BLaER1 (cell line): ENCODE data around the gene P2RY10.

Source experiments
- H3K27ac ChIP-seq: shearing (Covaris generic); formaldehyde crosslinking; 2 replicates; pipeline ENCODE4 v1.8.1; 2022
- H3K27me3 ChIP-seq: shearing (Covaris generic); formaldehyde crosslinking; 2 replicates; pipeline ENCODE4 v1.8.1; 2022
- H3K36me3 ChIP-seq: shearing (Covaris generic); formaldehyde crosslinking; 2 replicates; pipeline ENCODE4 v1.8.1; 2022
- H3K4me1 ChIP-seq: shearing (Covaris generic); formaldehyde crosslinking; 2 replicates; pipeline ENCODE4 v1.8.1; 2022
- H3K4me2 ChIP-seq: shearing (Covaris generic); formaldehyde crosslinking; 2 replicates; pipeline ENCODE4 v1.8.1; 2022
- H3K4me3 ChIP-seq: shearing (Covaris generic); formaldehyde crosslinking; 2 replicates; pipeline ENCODE4 v1.8.1; 2022
- H3K9ac ChIP-seq: shearing (Covaris generic); formaldehyde crosslinking; 2 replicates; pipeline ENCODE4 v1.8.1; 2022
- H3K9me3 ChIP-seq: shearing (Covaris generic); formaldehyde crosslinking; 2 replicates; pipeline ENCODE4 v1.8.1; 2022
- H4K20me1 ChIP-seq: shearing (Covaris generic); formaldehyde crosslinking; 2 replicates; pipeline ENCODE4 v1.8.1; 2022
- Cebpa-rat ChIP-seq: shearing (Covaris generic); IDR thresholded peaks from 2 replicates; pipeline ENCODE4 v1.8.1; 2022

P2RY10 gene, protein sequence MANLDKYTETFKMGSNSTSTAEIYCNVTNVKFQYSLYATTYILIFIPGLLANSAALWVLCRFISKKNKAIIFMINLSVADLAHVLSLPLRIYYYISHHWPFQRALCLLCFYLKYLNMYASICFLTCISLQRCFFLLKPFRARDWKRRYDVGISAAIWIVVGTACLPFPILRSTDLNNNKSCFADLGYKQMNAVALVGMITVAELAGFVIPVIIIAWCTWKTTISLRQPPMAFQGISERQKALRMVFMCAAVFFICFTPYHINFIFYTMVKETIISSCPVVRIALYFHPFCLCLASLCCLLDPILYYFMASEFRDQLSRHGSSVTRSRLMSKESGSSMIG

DNA sequence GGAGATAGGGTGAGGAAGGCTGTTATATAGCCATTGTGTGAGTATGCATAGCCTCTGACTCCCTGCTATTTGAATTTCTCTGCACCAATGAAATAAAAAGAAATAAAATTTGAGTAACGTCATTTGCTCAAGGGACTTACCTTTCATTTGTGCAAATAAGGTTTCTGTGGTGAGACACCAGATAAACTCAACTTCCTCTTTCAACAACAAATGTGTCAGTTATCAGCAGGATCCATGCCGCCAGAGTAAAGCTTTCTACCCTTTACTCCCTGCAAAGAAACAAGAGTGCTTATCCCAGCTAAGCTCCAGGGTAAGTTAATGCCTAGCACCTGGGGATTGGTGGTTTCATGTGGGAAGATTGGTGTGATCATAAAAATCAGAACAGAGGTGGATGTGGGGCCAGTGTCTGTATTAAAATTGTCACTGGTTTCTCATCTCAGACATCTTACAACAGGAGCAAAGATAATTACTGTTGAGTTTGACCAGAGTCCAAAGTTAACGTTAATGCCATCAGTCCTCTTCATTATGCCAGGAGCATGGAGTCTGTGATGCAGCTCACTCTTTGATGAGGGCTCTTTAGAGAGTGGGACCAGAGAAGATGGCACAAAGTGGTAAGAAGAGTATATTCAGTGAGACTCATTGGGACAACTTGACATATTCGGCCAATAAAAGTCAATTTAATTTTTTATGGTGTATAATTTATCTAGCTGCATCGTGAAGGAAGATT lies at the start of gene P2RY10:
P2RY10 (plus strand) TSS at position 206 of the 727 bp plus-strand sequence. CDS start 15,130 bp downstream, outside the sequence.
- Histone ChIP-seq H3K4me1 (peaks cover 27% of the 10 kb centered on the region), H4K20me1 (no peaks in the 10 kb centered on the region), H3K36me3 (no peaks in the 10 kb centered on the region), H3K27me3 (peaks cover 97% of the 10 kb centered on the region), H3K9me3 (no peaks in the 10 kb centered on the region), H3K4me2 (no peak within 1 kb of the TSS), H3K9ac (no peak within 1 kb of the TSS), H3K4me3 (no peak within 1 kb of the TSS), H3K27ac (no peak within 1 kb of the TSS)
- no peak for TF ChIP-seq Cebpa-rat

DNA sequence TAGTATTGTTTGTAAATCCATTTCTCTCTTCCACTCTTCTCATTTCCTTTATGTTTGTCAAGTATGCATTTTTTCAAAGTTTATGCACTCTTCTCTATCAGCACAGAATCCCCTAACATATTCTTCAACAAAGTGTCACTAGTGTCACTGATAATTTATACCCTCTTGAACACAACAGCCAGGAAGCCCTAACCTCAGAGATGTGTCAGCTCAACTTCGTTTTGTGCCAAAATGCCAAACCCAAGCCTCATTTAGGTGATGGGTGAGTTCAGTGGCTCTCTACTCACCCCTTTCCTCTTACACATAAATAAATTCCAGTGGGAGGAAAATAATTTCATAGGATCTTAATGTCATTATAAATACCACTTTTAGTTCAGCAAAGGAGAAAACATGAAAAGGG lies 22.4 kb upstream of the P2RY10 start:
- Histone ChIP-seq H4K20me1 (no peaks in the 10 kb centered on the region), H3K9me3 (peaks cover 4% of the 10 kb centered on the region; the same call in 1 of the 2 replicates), H3K9ac (no peak overlapping the region), H3K27me3 (peaks cover 42% of the 10 kb centered on the region), H3K4me1 (no peaks in the 10 kb centered on the region), H3K36me3 (no peaks in the 10 kb centered on the region), H3K4me2 (no peak overlapping the region), H3K4me3 (no peak overlapping the region), H3K27ac (no peak overlapping the region)
- TF ChIP-seq Cebpa-rat = no peak

DNA sequence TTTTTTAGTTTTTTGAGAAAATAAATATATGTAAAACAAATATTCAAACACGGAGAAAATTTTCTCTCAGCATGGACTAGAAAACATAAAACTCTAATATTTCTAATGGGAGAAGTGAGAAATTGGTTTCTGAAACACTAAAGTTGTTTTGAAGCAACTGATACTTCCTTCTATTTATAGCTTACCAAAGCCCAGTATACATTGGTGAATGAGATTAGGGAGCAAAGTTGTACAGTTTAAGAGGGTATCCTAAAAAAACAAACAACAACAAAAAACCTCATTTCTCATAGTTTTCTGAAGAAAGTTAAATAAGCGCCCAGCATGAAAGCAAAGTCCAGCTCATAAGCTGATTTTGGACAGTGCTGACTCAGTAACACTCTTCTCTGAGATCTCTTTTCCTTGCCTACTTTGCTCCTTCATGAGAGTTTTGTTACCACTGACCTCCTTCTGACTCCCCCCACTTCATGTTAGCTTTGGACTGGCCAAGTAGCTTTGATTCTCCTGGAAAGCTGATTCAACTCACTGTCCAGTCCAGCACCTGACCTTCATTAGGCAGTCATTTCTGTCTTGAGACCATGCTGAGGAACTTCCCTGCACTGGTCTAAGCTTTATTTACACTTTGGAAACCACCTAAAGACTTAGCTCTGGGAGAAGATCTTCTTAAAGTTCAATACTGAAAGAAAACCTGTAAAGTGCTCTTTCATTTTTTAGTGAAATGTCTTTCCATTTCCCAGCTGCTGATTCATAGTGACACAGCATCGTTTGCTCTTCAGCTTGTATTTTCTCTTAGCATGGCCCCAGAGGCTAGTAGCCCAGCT lies 21.8 kb upstream of the P2RY10 start:
- Histone ChIP-seq H3K4me1 (no peaks in the 10 kb centered on the region), H3K36me3 (no peaks in the 10 kb centered on the region), H3K27me3 (peaks cover 41% of the 10 kb centered on the region), H3K4me3 (no peak overlapping the region), H3K27ac (no peak overlapping the region), H4K20me1 (no peaks in the 10 kb centered on the region), H3K9ac (no peak overlapping the region), H3K9me3 (peaks cover 11% of the 10 kb centered on the region), H3K4me2 (no peak overlapping the region)
- TF ChIP-seq Cebpa-rat = no peak

DNA sequence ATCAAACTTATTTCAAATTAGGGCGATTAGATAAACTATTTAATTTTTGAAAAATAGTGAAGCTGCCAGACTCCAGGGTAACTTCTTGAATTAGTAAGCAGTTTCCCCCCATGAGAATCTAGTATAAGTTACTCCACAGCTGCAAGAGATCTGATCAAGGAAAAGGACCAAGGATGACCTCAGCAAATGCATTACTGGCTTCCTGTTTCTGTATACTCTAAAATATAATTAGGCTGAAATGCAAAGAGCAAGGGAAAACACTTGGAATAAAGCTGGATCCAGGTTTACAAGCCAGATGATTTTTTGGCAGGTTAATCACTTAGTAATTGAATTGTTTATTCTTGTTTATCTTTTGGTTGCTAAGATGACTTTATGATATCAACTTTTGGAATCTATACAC lies 13.4 kb upstream of the P2RY10 start:
- no peak overlapping the region for H3K4me2 ChIP-seq
- no peak overlapping the region for H3K27ac ChIP-seq
- H3K36me3 ChIP-seq = no peaks in the 10 kb centered on the region
- no peak overlapping the region for H3K9ac ChIP-seq
- H3K9me3 ChIP-seq = peaks cover 25% of the 10 kb centered on the region
- H3K4me1 ChIP-seq = no peaks in the 10 kb centered on the region
- TF ChIP-seq Cebpa-rat = no peak
- H3K4me3 ChIP-seq = no peak overlapping the region
- no peaks in the 10 kb centered on the region for H4K20me1 ChIP-seq
- H3K27me3 ChIP-seq = peaks cover 33% of the 10 kb centered on the region

DNA sequence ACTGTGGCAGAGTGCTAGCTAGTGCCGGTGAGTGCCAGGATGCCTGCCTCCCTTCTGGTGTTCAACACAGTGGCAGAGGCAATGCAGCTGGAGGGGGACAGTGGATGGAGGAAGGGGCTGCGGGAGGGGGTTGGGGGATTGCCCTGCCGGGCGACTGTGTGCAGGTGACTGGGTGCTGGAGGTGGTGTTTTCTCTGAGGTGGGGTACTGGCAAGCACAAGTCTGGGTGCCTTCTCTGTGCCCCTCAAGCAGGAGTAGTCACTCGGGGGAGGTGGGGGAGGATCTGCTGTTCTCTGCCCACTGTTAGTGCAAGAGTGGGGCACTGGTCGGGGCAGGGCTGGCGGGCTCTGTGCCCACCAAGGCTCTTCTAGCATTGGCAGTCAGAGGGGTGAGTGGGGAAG lies 10.3 kb upstream of the P2RY10 start:
- peaks cover 21% of the 10 kb centered on the region for H3K9me3 ChIP-seq
- peaks cover 32% of the 10 kb centered on the region; the same call in 1 of the 2 replicates for H3K27me3 ChIP-seq
- no peaks in the 10 kb centered on the region for H3K4me1 ChIP-seq
- H4K20me1 ChIP-seq = no peaks in the 10 kb centered on the region
- H3K9ac ChIP-seq = no peak overlapping the region
- no peaks in the 10 kb centered on the region for H3K36me3 ChIP-seq
- no peak overlapping the region for H3K4me2 ChIP-seq
- TF ChIP-seq Cebpa-rat = no peak
- H3K27ac ChIP-seq = no peak overlapping the region
- no peak overlapping the region for H3K4me3 ChIP-seq

DNA sequence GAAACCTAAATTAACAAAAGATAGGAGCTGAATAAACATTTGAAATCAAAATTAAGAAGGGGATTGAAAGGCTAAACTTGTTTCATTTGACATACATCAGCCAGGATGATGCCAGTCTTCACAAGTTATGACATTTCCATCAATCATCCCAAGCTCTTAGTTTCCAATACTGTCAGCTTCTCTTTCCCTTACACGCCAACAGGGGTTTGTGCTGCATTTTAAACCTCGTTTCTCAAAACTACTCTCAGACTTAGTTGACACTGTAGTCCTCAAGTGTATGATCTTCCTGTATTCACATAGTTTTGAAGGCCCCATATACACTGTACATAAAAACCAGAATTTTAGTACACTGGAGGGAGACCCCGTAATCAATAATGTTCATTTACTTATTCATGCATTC lies 840 bp upstream of the P2RY10 start:
- Histone ChIP-seq H3K9ac (no peak overlapping the region), H3K4me1 (peaks cover 17% of the 10 kb centered on the region), H3K27me3 (peaks cover 92% of the 10 kb centered on the region), H3K36me3 (no peaks in the 10 kb centered on the region), H3K9me3 (no peaks in the 10 kb centered on the region), H3K27ac (no peak overlapping the region), H4K20me1 (no peaks in the 10 kb centered on the region), H3K4me3 (no peak overlapping the region), H3K4me2 (no peak overlapping the region)
- no peak for TF ChIP-seq Cebpa-rat

DNA sequence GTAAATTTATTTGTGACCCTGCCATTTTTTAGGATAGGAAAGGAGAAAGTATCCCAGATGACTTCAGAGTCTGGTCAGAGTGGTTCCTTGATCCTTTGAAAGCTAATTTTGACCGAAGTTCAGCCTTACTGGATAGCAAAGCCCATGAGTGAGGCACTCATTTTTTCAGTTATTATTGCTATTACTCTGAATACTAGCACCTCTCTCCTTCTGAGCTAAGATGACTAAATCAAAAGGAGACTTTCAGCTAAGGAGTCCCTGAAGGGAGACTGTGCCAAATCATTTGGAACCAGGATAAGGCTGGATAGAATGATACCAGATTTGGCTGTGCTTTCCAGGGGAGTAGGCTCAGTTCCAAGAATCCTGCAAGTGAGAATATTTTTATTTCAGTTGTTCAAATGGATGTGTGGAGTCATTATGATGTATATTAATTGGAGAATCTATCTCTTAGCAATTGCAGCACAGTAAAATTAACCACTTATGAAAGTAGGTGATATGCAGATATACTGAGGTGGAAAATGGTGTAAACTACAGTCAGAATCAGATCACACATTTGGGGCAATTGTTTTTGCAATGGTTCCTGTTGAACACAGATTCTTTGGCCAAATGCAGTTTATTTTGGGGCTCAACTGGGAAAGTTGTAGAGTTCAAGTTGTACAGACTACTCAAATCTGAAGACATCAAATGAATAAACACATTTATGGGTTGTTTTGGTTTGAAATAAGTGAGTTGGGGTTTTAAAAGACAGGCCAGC lies 1.2 kb downstream of the P2RY10 start:
- no peak for TF ChIP-seq Cebpa-rat
- peaks cover 36% of the 10 kb centered on the region for H3K4me1 ChIP-seq
- no peak overlapping the region for H3K9ac ChIP-seq
- no peaks in the 10 kb centered on the region for H3K9me3 ChIP-seq
- no peak overlapping the region for H3K4me2 ChIP-seq
- H4K20me1 ChIP-seq = no peaks in the 10 kb centered on the region
- no peak overlapping the region for H3K4me3 ChIP-seq
- peaks cover 97% of the 10 kb centered on the region for H3K27me3 ChIP-seq
- no peaks in the 10 kb centered on the region for H3K36me3 ChIP-seq
- H3K27ac ChIP-seq = no peak overlapping the region

DNA sequence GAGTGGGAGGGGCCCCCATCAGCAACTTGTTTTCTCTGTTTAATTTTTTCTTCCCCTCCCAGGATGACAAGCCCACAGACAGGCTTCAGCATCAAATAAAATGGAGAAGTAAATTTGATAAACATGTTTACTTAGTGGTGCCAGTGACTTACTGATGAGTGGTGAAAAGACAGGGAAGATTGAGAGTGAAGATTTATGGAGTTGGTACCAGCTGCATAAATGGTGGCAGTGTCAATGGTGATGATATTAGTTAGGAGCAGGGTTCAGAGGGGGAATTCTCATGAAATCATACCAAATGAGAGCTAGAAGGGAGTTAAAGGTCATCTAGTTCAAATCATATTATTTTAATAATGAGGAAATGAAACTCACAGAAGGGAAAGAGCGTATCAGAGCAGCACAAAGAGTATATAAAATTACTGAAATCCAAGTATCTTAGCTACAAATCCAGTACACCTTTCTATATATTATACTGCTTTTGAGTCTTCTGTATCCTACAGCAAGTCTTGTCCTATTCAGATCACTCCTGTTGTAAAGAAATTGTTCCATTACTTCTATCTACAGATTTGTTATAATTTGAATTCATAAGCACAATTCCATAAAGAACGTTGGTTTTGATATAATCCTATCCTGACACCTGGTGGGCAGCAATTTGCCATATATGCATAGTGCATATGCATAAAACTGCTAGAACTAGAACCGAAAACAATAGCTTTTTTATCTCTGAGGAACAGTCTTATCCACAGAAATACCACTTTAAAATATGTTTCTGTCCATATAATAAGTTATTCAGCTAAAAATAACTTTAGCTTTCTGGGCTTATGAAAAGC lies 5.0 kb downstream of the P2RY10 start:
- peak overlapping the region; percentile 45 for H3K4me2 ChIP-seq
- no peak overlapping the region for H3K9ac ChIP-seq
- TF ChIP-seq Cebpa-rat = no peak
- H3K9me3 ChIP-seq = no peaks in the 10 kb centered on the region
- H3K4me1 ChIP-seq = peaks cover 31% of the 10 kb centered on the region
- H3K27me3 ChIP-seq = peaks cover 99% of the 10 kb centered on the region
- H4K20me1 ChIP-seq = no peaks in the 10 kb centered on the region
- H3K36me3 ChIP-seq = no peaks in the 10 kb centered on the region
- H3K27ac ChIP-seq = no peak overlapping the region
- H3K4me3 ChIP-seq = no peak overlapping the region
